ES-I3 (cell line): ENCODE measurements around the gene TCL1A.
"Not testable (repeated sequence)": the region's sequence is repeated elsewhere in the genome, so short reads cannot be mapped to it uniquely, and the experiment has no call there.

ENCODE experiments used
- H3K36me3 ChIP-seq: 2 replicates; pipeline ENCODE4 v1.6.1; 2013; ENCODE audit warnings: mild to moderate bottlenecking, low read length, control low read depth, moderate library complexity; ENCODE audit not compliant: insufficient read depth
- H3K4me1 ChIP-seq: 2 replicates; pipeline ENCODE4 v1.6.1; 2013; ENCODE audit warnings: mild to moderate bottlenecking, control low read depth, low read length; ENCODE audit not compliant: insufficient read depth
- H3K9ac ChIP-seq: 2 replicates; pipeline ENCODE4 v1.6.1; 2013; ENCODE audit warnings: low read depth, mild to moderate bottlenecking, low read length, moderate library complexity
- H3K9me3 ChIP-seq: 2 replicates; pipeline ENCODE4 v1.6.1; 2013; ENCODE audit warnings: mild to moderate bottlenecking, low read length, moderate library complexity; ENCODE audit not compliant: control insufficient read depth, insufficient read depth

Gene TCL1A

DNA sequence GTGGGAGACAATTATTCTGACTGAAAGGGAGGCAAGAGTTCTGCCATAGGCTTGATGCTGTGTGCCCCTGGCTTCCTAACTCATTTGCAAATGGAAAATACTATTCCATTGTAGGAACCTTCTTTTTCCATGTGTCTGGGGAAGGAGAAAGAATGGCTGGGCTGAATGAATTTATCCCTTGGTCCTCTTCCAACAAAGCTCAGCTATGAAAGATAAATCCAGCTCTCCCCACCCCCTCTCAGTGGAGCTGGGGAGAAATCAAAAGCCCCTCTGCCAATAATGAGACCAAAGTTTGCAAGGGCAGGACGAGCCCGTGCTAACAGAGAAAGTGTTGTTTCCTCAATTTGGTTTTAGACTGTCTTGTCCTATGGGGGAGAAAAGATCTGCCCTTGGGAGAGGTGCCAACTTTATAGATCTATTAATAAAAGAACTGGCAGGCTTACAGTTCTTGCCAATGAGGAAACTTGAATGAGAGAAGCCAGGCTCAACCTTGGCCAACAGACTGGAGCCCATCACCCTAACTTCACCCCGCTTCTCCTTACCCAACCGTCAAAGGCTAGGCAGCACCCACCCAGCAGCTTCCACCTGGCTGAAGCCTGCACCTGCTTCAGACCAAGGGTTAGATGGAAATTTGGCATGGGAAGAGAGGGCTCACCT, 36.6 kb downstream of the TCL1A start:
- Histone ChIP-seq H3K9ac (no peak overlapping the region), H3K4me1 (peaks cover 9% of the 10 kb centered on the region; the same call in 1 of the 2 replicates), H3K9me3 (peaks cover 7% of the 10 kb centered on the region; the same call in 1 of the 2 replicates), H3K36me3 (no peaks in the 10 kb centered on the region)

DNA sequence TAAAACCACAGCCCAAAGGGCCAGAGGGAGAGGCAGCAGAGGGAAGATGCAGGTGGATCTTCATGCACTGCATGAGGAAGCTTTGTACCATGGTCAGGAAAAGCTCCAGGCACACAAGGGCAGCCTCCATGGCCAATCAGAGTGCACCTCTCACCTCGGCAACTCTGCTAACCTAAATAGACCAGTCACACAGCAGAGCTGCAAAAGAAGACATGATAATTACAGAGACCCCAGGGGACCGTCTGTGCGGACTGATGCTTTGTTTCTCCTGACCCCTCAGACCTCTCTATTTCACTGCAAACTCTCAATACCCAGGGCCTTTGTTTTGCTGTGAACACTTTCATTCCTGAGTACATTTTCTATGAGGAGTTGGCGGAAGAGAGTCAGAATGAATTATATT, 38.4 kb downstream of the TCL1A start:
- H3K36me3 ChIP-seq: no peaks in the 10 kb centered on the region
- H3K9ac ChIP-seq: no peak overlapping the region
- peaks cover 7% of the 10 kb centered on the region; the same call in 1 of the 2 replicates for H3K4me1 ChIP-seq
- peaks cover 7% of the 10 kb centered on the region; the same call in 1 of the 2 replicates for H3K9me3 ChIP-seq

DNA sequence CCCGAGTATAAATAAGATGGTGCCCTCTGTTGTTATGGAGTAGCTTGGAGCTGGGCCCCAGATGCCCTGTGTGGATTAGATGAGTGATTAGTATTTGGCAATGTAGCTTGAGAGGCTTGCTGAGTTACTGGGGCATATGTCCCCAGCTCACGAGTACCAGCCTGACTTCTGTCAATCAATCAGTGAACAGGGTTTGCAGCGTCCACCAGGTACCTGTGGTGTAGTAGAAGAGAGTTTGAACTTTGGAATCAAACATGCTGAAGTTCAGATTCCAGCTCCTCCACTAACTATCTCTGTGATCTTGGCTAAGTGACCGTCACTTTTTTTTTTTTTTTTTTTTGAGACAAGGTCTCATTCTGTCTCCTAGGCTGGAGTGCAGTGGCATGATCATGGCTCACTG, 39.3 kb downstream of the TCL1A start:
- Histone ChIP-seq H3K36me3 (no peaks in the 10 kb centered on the region), H3K9ac (no peak overlapping the region), H3K4me1 (no peaks in the 10 kb centered on the region), H3K9me3 (peaks cover 7% of the 10 kb centered on the region; the same call in 1 of the 2 replicates)

DNA sequence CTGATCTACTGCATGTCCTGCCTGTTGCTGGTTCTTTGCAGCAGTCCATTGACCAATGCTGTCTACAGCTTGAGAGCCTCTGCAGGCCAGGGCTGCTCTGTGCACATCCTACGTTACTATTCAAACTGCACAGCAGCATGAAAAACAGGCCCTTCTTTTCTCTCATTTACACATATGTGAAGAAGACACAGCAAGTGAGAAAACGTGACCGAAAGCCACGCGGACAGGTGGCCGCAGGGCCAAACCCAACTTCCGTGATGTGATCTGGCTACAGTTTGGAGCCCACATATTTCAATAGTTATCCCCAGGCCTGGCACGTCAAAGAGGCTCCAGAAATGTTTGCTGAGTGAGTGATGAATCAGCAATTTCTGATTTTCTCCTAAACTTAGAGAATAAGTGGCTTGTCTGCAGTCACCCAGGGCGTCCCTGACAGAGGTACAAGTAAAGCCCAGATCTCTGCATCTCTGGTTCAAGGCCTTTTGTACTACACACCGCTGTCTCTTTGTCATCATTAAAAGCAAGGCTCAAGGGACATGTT, 45.6 kb downstream of the TCL1A start:
- peaks cover 8% of the 10 kb centered on the region; the same call in 1 of the 2 replicates for H3K4me1 ChIP-seq
- no peak overlapping the region for H3K9ac ChIP-seq
- H3K9me3 ChIP-seq: no peaks in the 10 kb centered on the region
- H3K36me3 ChIP-seq: no peaks in the 10 kb centered on the region

DNA sequence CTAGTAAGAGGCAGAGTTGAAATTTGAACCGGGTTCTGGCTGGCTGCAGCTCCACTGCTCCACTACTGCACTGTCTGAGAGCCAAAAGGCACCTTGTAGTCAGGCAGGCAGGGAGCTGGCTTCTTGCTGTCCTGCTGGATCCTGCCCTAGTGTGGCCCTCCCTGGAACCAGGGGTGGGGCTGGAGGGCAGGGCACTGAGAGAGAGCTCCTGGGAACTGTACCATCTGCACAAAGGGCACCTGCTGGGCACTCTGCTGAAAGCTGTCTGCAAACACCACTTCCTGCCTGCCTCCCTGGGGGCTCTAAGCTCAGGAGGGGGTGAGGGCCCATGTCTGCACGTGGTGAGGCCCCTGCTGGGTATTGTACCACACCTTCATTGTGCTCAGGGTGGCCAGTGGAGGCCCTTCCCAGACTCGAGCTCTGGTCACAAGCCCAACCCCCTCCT, 46.7 kb downstream of the TCL1A start:
- Histone ChIP-seq H3K9me3 (no peaks in the 10 kb centered on the region), H3K36me3 (no peaks in the 10 kb centered on the region), H3K9ac (no peak overlapping the region), H3K4me1 (peaks cover 12% of the 10 kb centered on the region)

DNA sequence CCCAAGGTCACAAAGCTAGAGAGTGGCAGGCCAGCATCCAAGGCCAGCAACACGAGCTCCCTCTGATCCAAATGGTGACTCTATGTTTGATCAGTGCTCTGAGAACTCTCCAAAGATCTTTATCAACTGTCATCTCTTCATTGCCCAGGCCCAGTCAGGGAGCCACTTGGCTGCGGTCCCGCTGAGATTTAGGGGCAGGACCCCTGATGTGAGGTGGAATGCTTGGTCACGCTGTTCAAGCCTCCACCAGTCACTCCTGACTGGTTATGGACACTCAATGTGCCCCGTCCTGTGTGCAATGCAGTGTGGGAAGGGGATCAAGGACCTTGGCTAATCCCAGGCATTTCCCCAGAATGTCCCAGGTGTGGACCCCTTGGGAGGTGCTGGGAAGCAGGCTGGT, 47.5 kb downstream of the TCL1A start:
- Histone ChIP-seq H3K9ac (no peak overlapping the region), H3K9me3 (no peaks in the 10 kb centered on the region), H3K36me3 (no peaks in the 10 kb centered on the region), H3K4me1 (peaks cover 12% of the 10 kb centered on the region)

DNA sequence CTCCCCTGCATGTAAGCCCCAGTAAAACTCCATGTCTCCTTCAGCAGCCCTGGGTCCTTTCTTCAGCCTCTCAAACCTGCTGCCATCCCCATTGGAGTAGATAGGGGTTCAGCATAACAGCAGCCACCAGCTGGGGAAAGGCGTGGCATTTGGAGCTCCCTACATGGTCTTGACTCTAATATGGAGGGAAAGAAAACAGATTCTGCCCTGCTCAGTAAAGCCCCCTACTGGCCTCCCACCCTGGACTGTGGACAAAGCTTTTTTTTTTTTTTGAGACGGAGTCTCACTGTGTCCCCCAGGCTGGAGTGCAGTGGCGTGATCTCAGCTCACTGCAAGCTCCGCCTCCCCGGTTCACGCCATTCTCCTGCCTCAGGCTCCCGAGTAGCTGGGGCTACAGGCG, 48.4 kb downstream of the TCL1A start:
- not testable (repeated sequence) for H3K36me3 ChIP-seq, H3K9me3 ChIP-seq, H3K9ac ChIP-seq
- peaks cover 12% of the 10 kb centered on the region for H3K4me1 ChIP-seq

DNA sequence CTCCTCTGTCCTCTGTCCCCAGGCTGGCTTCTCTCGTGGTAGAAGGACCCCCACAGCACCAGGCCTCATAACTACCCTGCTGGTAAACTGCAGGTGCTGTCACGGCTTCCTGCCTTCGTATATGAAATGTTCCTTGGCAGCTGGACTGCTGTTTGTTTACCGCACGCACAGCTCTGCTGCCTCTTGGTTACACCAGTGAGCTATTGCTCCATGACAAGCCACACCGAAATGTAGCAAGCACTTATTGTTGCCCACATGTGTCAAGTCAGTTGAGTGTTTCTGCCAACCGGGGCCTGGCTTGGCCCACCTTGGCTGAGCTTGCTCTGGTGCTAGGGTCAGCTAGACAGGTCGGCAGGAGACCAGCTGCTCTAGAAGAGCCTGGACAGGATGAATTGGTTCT, 49.4 kb downstream of the TCL1A start:
- Histone ChIP-seq H3K36me3 (no peaks in the 10 kb centered on the region), H3K4me1 (peaks cover 12% of the 10 kb centered on the region), H3K9ac (no peak overlapping the region), H3K9me3 (no peaks in the 10 kb centered on the region)

DNA sequence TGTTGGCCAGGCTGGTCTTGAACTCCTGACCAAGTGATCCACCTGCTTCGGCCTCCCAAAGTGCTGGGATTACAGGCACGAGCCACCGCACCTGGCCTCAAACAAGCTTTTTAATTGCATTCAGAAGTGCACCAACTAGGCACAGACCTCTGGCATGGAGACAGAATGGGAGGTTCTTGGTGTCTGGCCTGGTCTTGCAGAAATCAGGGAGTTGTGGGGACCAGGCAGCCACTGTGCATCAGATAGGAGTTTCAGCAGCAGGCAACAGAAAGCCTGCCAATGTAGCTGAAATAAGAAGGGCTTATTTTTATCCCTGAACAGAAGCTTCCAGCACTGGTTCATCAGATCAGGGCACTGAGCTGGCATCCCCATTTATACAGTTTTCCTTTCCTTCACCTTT, 49.9 kb downstream of the TCL1A start:
- H3K36me3 ChIP-seq: no peaks in the 10 kb centered on the region
- no peak overlapping the region for H3K9ac ChIP-seq
- no peaks in the 10 kb centered on the region for H3K9me3 ChIP-seq
- H3K4me1 ChIP-seq: peaks cover 12% of the 10 kb centered on the region

DNA sequence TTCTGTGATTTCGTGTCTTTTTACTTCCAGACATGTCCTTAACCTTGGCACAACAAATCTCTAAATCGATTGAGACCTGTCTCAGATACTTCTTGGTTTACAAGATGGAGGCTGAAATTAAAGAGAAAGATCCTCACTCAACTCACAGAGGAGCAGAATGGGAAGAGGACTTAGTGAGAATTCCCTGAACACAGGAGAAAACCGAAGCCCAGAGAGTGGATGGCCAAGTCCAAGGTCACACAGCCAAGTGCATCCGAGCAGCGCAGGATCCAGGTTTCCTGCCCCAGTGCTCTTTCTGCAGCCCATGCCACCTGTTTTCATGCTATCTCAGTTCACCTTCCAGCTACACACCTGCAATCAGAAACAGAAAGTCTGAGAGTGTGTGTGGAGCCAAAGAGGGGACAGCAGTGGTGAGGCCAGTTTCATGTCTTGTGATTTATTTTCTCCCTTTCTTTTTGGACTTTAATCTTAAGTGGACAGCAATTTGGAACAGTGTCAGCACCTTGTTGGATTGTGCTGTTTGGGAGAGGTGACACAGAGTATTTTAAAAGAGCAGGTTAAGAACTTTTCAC, 50.6 kb downstream of the TCL1A start:
- H3K36me3 ChIP-seq: no peaks in the 10 kb centered on the region
- no peaks in the 10 kb centered on the region for H3K9me3 ChIP-seq
- H3K4me1 ChIP-seq: peaks cover 12% of the 10 kb centered on the region
- no peak overlapping the region for H3K9ac ChIP-seq

DNA sequence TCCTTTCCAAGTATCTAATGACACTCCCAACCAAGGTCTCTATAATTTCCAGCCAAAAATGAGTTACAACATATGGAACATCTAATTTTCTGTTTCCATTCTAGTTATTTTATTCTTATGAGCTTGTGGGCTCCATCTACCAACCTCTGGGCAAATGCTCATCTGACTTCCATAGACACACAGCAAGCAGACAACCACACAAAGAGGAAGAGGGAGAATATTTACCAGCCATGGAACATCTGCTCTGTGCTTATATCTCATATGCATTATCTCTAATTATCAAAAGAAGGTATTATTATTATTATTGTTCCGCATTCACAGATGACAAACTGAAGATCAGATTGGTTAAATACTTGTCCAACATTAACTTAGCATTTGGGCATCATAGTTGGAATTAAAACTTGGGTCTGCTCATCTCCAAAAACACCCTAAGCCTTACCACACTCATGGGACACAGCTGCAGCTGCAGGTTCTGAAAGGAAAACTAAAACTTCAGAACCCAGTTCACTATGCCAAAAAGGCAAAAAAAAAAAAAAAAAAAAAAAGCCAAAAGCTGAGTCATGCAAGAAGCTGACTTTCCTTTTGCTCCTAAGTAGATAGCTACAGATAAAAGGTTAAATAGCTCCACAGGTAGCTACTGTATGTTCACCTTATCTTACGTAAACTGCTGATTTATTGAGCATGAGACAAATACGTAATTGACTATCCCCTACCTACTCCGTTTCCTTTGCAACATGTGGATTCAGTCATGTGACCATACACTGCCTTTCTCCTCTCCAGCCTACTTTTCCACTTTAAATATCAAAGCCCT, 51.3 kb downstream of the TCL1A start:
- peaks cover 11% of the 10 kb centered on the region for H3K4me1 ChIP-seq
- no peaks in the 10 kb centered on the region for H3K9me3 ChIP-seq
- no peak overlapping the region for H3K9ac ChIP-seq
- H3K36me3 ChIP-seq: no peaks in the 10 kb centered on the region

DNA sequence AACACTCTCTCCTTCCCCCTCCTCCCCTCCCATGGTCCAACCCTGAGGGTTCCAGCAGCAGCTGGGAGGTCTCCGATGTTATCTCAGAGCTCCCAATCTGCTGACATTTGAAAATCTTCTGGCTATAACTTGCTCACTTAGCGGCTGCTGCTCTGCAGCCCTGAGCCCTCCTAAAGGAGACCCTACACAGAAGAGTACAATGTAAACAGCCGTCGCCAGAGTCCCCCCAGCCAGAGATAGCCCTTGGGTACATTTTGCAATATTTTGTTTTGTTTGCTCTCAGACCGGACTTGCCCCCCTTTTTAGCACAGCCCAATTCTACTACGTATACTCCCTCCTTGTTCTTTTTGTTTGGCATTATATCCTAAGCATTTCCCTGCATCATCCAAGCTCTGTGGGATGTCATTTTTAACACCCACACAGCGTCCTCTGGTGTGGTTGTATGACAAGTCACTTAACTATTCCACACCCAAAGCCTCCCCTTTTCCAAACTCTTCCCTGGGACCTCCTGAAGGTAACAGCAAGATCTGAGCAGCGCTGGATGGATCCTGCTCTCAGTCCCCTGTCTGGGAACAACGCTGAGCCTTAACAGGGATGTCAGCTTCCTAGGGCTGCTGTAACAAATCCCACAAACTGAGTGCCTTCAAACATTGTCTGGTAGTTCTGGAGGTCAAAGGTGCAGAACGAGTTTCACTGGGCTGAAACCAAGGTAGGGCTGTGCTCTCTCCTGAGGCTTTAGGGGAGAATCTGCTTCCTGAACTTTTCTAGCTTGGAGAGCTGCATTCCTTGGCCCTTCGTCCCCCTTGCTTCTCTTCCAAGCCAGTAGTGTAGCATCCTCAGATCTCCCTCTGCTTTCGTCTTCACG, 53.0 kb downstream of the TCL1A start:
- H3K9ac ChIP-seq: no peak overlapping the region
- H3K36me3 ChIP-seq: no peaks in the 10 kb centered on the region
- peaks cover 3% of the 10 kb centered on the region for H3K4me1 ChIP-seq
- no peaks in the 10 kb centered on the region for H3K9me3 ChIP-seq

DNA sequence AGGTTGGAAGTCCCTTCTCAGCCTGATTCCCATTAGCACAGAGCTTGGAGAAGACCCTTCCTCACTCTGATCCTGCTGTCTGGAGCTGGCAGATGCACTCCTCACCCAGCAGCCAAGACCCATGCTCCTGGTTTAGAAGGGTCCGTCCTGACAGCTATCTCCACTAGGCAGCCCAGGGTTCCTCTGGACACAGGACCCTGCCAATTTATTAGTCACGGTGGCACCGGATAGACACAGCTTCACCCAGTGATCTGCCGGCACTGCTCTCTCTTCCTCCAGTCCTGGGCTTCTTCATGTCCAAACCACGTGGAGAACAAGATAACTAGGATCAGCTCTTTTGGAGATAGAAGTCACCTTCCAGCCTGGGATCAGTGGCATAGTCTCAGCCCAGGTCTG, 53.9 kb downstream of the TCL1A start:
- no peak overlapping the region for H3K9ac ChIP-seq

More for the DNA sequence above, 53.9 kb downstream of the TCL1A start:
- no peaks in the 10 kb centered on the region for H3K36me3 ChIP-seq
- H3K9me3 ChIP-seq: no peaks in the 10 kb centered on the region
- peaks cover 3% of the 10 kb centered on the region for H3K4me1 ChIP-seq
